Non-pigmented ciliary epithelial cell (primary cell): Measurements from ENCODE around the gene PDGFD.

ENCODE experiments used
- DNase-seq: peaks from one replicate; pipeline ENCODE4 v3.0.0-alpha.2; 2010; ENCODE audit warnings: low read depth

The PDGFD gene

DNA sequence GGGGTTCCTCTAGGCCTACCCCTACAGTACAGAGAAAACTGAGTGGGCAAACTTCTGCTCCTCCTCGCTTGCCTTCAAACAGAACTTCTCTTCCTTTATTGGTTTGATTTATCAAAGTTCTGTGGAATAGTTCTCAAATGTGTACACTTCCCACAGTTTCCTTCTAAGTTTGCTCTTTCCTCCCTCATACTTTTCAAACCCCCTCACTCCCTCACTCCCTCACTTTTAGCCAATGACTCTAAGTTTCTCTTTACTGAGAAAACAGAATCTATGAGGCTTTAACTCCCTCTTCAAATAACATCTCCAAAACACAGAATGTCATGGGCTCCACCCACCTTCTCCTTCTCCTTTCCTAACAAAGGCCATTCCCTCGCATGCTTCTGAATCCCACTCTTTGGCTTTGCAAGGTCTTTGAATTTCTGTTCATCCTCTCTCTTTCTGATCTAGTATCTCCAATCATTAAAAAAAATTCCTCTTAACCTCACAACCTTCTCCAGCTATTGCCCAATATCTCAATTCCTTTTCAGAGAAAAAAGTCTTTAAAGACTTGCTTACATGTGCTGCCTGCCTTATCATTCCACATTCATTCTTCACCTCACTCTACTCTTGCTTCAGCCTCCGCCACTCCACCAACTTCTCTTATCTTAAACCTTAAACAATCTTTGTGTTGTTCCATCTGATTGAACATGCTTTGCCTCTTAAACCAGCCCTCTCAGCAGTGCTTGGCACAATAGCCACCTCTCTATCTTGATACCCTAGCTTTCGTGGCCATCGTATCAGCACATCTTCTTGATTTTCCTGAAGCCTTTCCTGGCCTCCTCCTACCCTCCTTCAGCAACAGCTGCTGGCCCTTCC, 70.3 kb downstream of the PDGFD start:
- DNase-seq: no peak

- no peak for DNase-seq
Measured at GRCh38 chr11:104092744-104093143, 71.2 kb downstream of the PDGFD start.

DNA sequence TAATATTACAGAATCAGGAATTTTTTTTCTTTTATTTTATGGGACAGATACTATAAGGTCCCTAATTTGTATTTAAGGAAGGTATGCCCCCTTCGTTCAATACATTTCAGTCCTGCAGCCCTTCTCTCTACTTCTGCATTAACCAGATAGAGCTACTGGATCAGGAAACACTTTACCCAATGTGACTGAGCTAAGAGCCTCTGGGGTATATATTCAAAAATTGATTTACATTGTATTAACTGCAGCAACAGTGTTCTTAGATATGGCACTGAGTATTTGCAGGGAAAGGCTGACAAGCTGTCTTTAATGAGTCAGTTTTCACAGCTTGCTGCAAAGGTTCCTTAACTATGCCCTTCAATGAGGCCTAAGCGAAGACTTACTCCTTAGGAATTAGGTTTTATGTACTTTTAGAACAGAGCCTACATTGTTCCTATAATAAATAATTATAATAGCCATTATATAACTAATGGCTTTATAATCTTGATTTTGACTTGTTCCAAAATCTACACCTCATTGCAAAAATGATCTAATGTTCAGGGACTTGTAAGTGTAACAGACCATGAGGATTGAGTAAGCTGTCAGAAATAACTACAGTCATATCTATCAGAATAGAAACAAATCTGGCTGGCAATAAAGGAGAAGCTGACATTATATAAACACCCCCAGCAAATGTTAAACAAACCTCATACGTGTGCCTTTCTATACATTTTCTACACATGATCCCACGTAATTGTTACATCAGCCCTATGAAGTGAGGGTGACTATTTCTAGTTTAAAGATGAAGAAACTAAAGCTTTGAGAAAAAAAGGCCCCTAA, 72.5 kb downstream of the PDGFD start:
- no peak for DNase-seq

GRCh38 chr11:104090767-104091166, 73.2 kb downstream of the PDGFD start:
- no peak for DNase-seq

- no peak for DNase-seq
Measured at GRCh38 chr11:104089481-104089880, 74.5 kb downstream of the PDGFD start.

DNA sequence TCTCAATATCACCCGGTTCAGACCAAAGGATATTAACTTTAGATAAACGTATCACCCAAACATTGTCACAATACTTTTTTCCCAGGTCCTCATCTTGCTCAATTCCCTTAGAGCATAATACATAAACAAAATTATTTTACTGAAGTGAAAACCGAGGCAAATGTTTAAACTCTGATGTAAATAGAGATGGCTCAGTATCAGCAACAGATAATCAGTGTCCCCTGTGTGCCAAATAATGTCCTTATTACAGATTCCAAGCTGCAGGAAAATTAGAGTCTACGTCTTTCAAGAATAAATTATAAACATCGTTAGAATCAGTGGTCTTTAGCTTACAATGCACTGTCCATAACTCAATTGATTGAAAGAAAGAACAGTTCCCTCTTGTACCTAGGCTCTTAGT, 77.3 kb downstream of the PDGFD start:
- DNase-seq: no peak

DNA sequence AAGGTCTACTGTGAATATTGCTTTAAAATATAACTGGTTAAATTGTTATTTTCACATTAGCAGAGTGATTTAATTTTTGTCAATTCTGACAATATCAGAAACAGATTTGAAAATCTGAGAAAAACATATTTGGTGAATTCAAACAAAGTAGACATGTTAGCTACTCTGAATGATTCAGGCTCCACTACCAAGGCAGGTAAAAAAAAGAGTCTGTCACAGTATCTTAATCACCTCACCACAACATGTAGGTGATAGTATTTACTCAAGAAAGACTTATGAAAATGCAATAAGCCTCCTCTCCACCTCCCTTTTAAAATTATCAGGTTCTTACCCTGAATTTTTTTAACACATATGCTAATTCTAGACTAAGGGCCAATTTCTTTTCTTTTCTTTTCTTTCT, 85.0 kb downstream of the PDGFD start:
- DNase-seq: no peak

GRCh38 chr11:104078245-104078644, 85.7 kb downstream of the PDGFD start:
- DNase-seq: no peak

- no peak for DNase-seq
Measured at GRCh38 chr11:104076455-104076854, 87.5 kb downstream of the PDGFD start.

DNA sequence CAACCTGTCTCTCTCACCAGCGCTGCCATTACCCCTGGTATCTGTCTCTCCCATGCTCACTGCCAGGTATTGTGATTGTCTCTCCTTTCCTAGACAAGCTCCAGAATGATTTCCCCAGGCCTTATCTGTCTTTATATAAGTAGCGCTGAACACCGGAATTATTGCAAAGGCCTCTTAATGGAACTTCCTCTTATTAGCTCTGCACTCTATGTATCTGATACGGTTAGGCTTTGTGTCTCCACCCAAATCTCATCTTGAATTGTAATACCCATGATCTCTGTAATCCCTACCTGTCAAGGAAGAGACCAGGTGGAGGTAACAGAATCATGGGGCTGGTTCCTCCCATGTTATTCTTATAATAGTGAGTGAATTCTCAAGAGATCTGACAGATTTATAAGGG, 88.2 kb downstream of the PDGFD start:
- no peak for DNase-seq

DNA sequence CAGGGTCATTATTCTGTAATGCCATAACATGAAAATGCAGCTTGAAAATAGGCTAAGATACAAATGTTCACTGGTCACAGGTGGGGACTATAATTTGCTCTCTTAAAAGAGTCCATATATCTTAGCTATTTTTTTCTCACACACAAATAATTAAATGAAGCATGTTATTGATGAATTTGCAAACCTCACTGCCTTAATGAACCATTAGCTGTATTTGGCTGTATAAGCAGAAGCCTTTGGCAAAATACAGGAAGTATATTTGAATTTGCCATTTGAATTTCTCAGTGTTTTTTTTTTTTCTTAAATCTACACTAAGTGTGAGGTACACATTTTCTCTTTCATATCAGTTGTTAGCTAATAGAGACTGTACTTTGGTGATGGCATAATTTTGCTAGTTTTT, 88.9 kb downstream of the PDGFD start:
- no peak for DNase-seq

DNA sequence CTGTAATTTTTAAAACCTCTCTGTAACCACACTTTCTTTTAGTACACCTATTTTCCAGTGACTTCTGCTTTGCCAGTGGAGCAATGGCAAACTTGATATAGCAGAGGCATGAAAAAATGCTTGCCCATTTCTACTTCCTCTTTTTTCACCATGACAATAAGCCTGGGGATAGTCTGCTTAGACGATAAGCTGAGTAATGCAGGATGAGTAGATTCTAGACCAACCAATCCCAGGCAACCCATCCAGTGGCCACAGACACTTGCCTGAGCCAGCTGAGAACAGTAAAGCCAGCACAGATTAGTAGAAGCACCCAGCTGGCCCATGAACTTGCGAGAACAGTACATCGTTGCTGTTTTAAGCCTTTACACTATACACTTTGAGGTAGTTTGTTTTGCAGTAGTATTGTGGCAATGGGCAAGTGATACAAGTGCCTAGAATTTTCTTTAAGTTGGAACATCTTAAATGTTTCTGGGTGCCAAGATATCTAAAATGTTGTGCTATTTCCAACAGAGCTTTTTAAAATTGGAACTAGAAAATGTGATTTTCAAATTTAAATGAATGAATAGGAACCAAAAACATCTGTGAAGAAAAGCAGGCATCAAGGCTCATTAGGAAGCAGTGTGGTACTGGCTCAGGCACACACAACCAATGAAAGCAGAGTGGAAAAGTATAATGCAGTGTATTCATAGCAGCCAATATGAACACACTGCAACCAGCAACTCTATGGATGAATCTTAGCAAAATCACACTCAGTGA, 89.8 kb downstream of the PDGFD start:
- peak; percentile 15 for DNase-seq

DNA sequence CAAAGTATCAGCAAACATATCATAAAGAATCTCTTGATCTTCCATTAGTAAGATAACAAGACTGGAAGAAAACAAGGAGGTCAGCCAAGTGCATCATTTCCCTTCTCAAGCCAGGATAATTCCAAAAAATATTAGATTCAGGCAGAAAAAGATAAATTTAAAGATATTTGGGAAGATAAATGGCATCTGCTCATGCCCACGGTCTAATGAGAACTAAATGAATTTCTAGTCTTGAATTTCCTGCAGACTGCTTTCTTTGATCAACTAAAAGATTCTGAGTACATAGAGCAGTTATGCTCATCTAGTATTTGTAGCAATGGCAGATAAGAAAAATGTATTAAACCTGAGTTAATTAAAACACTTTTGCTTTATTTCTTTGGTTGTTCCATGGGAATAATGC, 96.4 kb downstream of the PDGFD start:
- no peak for DNase-seq

- no peak for DNase-seq
Measured at GRCh38 chr11:104064034-104064630, 99.8 kb downstream of the PDGFD start.

- DNase-seq: no peak
Measured at GRCh38 chr11:104061853-104062521, 102.0 kb downstream of the PDGFD start.

DNA sequence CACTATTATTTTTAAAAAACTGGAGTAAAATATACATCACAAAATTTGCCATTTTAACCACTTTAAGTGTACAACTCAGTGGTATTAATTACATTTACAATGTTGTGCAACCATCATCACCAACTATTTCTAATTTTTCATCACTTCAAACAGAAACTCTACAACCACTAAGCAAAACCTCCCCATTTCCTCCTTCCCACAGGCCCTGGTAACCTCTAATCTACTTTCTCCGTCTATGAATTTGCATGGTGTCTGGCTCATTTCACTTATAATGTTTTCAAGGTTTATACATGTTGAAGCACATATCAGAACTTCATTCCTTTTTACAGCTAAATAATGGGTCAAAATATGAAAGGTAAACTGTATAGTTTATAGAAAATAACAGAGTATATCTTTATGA, 103.1 kb downstream of the PDGFD start:
- DNase-seq: no peak

DNA sequence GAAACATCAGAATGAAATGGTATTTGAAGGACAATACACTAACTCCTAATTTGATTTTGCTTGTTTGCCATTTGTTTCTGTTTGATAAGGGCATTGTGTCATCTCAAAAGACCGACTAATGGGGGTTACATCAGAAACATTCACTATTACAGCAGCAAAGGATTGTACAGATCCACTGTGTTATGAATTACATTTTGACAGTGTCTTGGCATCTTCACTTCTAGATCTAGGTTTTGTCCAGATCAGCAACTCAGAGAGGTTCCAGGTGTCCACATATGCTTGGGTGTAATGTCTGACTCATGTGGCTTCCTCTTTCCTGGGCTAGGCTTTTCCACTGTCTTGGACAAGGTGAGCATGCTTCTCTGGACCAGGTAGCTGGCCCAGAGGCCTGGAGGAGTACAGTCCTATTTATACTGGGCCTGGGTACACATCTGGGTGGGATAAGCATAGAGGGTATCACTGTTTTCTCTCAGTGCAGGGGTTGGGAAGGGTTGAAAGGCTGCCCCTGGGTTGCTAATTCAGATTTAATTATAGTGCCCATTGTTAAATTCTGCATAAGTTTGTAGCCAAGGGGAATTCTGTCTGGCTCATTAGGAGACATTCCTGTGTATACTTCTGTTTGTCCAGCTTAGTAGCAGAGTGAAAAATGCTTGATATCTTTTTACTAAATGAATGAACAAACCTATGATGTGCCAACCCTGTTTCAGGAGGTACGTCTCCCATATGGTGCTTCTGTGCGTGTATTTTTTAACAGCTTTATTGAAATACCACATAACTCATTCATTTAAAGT, 103.7 kb downstream of the PDGFD start:
- no peak for DNase-seq

DNA sequence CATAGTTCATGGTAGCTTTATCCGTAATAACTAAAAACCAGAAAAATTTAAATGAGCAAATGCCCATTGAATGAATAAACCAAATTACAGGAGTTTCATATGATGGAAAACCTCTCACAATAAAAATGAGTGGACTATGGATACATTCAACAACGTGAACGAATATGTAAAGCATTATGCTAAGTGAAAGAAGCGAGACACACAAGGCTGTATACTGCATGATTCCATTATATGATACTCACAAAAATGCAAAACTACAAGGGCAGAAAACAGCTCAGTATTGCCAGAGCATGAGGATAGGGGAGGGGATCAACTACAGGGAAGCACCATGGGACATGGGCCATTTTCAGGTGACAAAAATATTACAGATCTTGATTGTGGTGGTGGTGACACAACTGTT, 105.3 kb downstream of the PDGFD start:
- DNase-seq: no peak

DNA sequence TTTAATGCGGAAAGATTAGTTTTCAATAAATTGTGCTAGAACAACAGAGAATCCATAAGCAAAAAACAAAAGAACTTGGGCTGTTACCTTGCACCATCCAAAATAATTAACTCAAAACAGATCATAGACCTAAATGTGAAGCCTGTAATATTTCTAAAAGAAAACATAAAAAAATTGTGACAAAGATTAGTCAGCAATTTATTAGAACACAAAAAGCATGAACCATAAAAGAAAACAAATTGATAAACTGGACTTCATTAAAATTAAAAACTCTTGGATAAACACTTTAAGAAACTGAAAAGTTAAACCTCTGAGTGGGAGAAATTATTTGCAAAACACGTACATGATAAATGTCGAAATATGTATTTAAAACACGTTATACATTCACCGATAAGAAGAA, 106.0 kb downstream of the PDGFD start:
- no peak for DNase-seq

- DNase-seq: no peak
Measured at GRCh38 chr11:104055596-104055995, 108.4 kb downstream of the PDGFD start.
